OCI-LY7 (cell line): ENCODE measurements around the gene GPR21. TPM values are rescaled to one million over a fixed set of nuclear protein-coding genes. Genes with fewer than 3 reads are reported as not detected.

ENCODE experiments used
- BruUV-seq: library from RNA; stranded (reverse); fragments of 400-500 nt; replicated peaks from 2 replicates; lab custom pipeline; 2021; lab: Mats Ljungman, UMichigan
- CTCF ChIA-PET: fragments of 300-600 bp; sonication (Branson Sonifier 250); formaldehyde crosslinking; loops from one replicate; lab custom pipeline; 2022; ENCODE audit warnings: antibody characterized with exemption; ENCODE audit not compliant: unreplicated experiment; lab: Charles Lee
- POLR2A ChIA-PET: fragments of 300-600 bp; sonication (Branson Sonifier 250); formaldehyde crosslinking; loops from one replicate; lab custom pipeline; 2022; ENCODE audit warnings: antibody characterized with exemption; lab: Charles Lee
- DNase-seq: peaks from one replicate; pipeline ENCODE4 v3.0.0-alpha.2; 2015; ENCODE audit warnings: low spot score
- H2AFZ ChIP-seq: fragments of 200-600 bp; sonication (generic), shearing (Covaris generic); 2 replicates; pipeline ENCODE4 v1.6.1; 2014; ENCODE audit warnings: mild to moderate bottlenecking, antibody characterized with exemption, low read length, moderate library complexity
- H3K27ac ChIP-seq: fragments of 200-600 bp; sonication (generic); 2 replicates; pipeline ENCODE4 v1.5.1; 2014; ENCODE audit warnings: mixed run types, low read depth, mild to moderate bottlenecking, moderate library complexity, low read length, inconsistent platforms; ENCODE audit not compliant: poor library complexity, severe bottlenecking
- H3K36me3 ChIP-seq: fragments of 200-600 bp; sonication (generic); 2 replicates; pipeline ENCODE4 v1.6.1; 2014; ENCODE audit warnings: mild to moderate bottlenecking, antibody characterized with exemption, low read length, moderate library complexity, mixed read lengths; ENCODE audit not compliant: insufficient read depth
- H3K4me1 ChIP-seq: fragments of 200-600 bp; sonication (generic); 2 replicates; pipeline ENCODE4 v1.5.1; 2014; ENCODE audit warnings: mild to moderate bottlenecking, low read length; ENCODE audit not compliant: insufficient read depth, poor library complexity, severe bottlenecking
- H3K4me2 ChIP-seq: fragments of 200-600 bp; sonication (generic); 2 replicates; pipeline ENCODE4 v1.6.1; 2014; ENCODE audit warnings: mild to moderate bottlenecking, low read length
- H3K4me3 ChIP-seq: fragments of 200-600 bp; sonication (generic); 2 replicates; pipeline ENCODE4 v1.5.1; 2014; ENCODE audit warnings: mild to moderate bottlenecking, low read depth, low read length; ENCODE audit not compliant: poor library complexity, severe bottlenecking
- H3K79me2 ChIP-seq: fragments of 200-600 bp; sonication (generic); 2 replicates; pipeline ENCODE4 v1.6.1; 2016; ENCODE audit warnings: low read depth, mild to moderate bottlenecking, low read length, moderate library complexity, mixed read lengths; ENCODE audit not compliant: insufficient read depth
- H3K9me2 ChIP-seq: fragments of 200-600 bp; sonication (generic); 2 replicates; pipeline ENCODE4 v1.6.1; 2016; ENCODE audit warnings: mild to moderate bottlenecking, low read length, mixed read lengths; ENCODE audit not compliant: insufficient read depth
- H3K9me3 ChIP-seq: fragments of 200-600 bp; sonication (generic); 2 replicates; pipeline ENCODE4 v1.6.1; 2014; ENCODE audit warnings: mild to moderate bottlenecking, mixed run types, low read length, mixed read lengths
- H4K20me1 ChIP-seq: fragments of 200-600 bp; sonication (generic); 2 replicates; pipeline ENCODE4 v1.6.1; 2014; ENCODE audit warnings: mild to moderate bottlenecking, antibody characterized with exemption, low read length, moderate library complexity, mixed read lengths; ENCODE audit not compliant: insufficient read depth
- EZH2phosphoT487 ChIP-seq: fragments of 200-600 bp; sonication (generic); IDR thresholded peaks from 2 replicates; pipeline ENCODE4 v1.6.1; 2018; ENCODE audit warnings: low read depth, borderline replicate concordance, mild to moderate bottlenecking, mixed run types, antibody characterized with exemption, low read length, moderate library complexity, mixed read lengths
- intact Hi-C: fragments of 100-400 bp; cut with micrococcal nuclease; formaldehyde crosslinking; loops from one replicate; pipeline ENCODE4 v1.10.0; 2022; ENCODE audit not compliant: unreplicated experiment
- total RNA-seq, 2 experiments: library from RNA; depleted of rRNA in 1 of 2; stranded (reverse); fragments of >200 nt in 1 of 2; shearing (Covaris generic) in 1 of 2; gene quantifications; 2 replicates each; pipeline ENCODE4 v1.2.3, GENCODE V29; 2014 to 2022
- TF ChIP-seq, protein P1 (sequence below): fragments of 200-600 bp; sonication (generic); conservative IDR thresholded peaks from 2 replicates; pipeline ENCODE4 v1.5.1; 2014; ENCODE audit warnings: mild to moderate bottlenecking, antibody characterized with exemption, low read length, moderate library complexity, mixed read lengths

GPR21 gene
- total RNA-seq, 2 experiments from 2014 or later, result 0.25 TPM; not detected in 1

- Histone ChIP-seq H3K4me2 (no peak overlapping the region), H3K4me1 (no peaks in the 10 kb centered on the region), H3K9me3 (peaks cover 4% of the 10 kb centered on the region; the same call in 1 of the 2 replicates), H3K4me3 (no peak overlapping the region), H4K20me1 (no peaks in the 10 kb centered on the region), H3K9me2 (no peaks in the 10 kb centered on the region), H3K79me2 (no peaks in the 10 kb centered on the region), H3K36me3 (peaks cover 29% of the 10 kb centered on the region), H3K27ac (no peak overlapping the region), H2AFZ (no peak overlapping the region)
- BruUV-seq, result no TSS peak
- TF ChIP-seq, protein P1, sequence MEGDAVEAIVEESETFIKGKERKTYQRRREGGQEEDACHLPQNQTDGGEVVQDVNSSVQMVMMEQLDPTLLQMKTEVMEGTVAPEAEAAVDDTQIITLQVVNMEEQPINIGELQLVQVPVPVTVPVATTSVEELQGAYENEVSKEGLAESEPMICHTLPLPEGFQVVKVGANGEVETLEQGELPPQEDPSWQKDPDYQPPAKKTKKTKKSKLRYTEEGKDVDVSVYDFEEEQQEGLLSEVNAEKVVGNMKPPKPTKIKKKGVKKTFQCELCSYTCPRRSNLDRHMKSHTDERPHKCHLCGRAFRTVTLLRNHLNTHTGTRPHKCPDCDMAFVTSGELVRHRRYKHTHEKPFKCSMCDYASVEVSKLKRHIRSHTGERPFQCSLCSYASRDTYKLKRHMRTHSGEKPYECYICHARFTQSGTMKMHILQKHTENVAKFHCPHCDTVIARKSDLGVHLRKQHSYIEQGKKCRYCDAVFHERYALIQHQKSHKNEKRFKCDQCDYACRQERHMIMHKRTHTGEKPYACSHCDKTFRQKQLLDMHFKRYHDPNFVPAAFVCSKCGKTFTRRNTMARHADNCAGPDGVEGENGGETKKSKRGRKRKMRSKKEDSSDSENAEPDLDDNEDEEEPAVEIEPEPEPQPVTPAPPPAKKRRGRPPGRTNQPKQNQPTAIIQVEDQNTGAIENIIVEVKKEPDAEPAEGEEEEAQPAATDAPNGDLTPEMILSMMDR, result no peak
- CTCF ChIA-PET, result no interaction called here
- no peak for DNase-seq
- POLR2A ChIA-PET, result interaction anchor here (0.6 to 1.0 kb wide), 3 partner anchors 22 to 206 kb away, joined by 3 read pairs; no protein-coding TSS in a partner anchor
- intact Hi-C loops, result no loop called here
Measured at GRCh38 chr9:123041489-123041888, 8.0 kb downstream of the GPR21 start.

DNA sequence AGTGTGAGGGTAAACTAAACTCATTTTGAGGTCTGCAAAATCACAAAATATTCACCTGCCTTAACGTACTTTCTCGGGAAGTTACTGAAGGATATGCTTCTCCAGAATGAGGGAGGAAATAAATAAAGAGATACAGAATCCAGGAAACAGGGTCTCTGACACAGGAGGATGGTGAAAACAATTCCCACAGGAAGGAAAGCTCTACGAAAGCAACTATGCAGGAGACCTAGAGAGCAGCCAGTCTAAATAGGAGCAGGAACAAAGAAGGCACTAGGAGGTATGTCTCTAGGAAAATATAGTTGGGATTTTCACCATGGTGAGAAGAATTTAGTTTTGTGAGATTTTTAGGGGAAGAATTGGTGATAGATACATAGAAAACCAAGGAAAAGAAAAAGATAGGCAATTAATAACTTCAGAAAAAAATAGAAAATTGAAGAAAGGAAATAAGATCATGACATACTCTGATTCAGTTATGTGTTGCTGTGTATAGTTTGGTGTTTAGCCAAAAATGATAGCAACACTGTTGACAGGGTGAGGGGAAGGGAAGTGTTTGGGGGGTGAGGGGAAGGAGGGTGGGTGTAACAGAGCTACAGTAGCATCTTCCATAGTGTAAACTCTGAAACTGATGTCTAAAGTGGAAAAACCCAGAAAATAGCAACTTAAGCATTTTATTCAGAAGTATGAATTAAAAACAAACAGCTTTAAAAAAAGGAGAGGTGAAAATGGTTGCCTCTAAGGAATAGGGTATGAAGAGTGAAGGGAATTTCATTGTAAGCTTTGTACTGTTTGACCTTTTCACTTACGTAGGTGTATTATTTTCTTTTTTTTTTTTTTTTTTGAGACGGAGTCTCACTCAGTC lies 9.8 kb downstream of the GPR21 start:
- DNase-seq, result no peak
- no peak overlapping the region for H2AFZ ChIP-seq
- H3K4me2 ChIP-seq, result no peak overlapping the region
- intact Hi-C loops, result no loop called here
- TF ChIP-seq EZH2phosphoT487, result no peak
- TF ChIP-seq, protein P1, result no peak
- no peaks in the 10 kb centered on the region for H4K20me1 ChIP-seq
- H3K9me3 ChIP-seq, result peaks cover 4% of the 10 kb centered on the region; the same call in 1 of the 2 replicates
- CTCF ChIA-PET, result interaction anchor here (0.6 kb wide), 1 partner anchor 88 kb away, joined by 3 read pairs; no protein-coding TSS in a partner anchor
- BruUV-seq, result no TSS peak
- POLR2A ChIA-PET, result interaction anchor here (0.5 to 0.6 kb wide), 3 partner anchors 80 to 184 kb away, joined by 3 read pairs; no protein-coding TSS in a partner anchor
- no peaks in the 10 kb centered on the region for H3K79me2 ChIP-seq
- peaks cover 29% of the 10 kb centered on the region for H3K36me3 ChIP-seq
- no peaks in the 10 kb centered on the region for H3K4me1 ChIP-seq
- H3K4me3 ChIP-seq, result no peak overlapping the region
- H3K27ac ChIP-seq, result no peak overlapping the region
- H3K9me2 ChIP-seq, result no peaks in the 10 kb centered on the region

DNA sequence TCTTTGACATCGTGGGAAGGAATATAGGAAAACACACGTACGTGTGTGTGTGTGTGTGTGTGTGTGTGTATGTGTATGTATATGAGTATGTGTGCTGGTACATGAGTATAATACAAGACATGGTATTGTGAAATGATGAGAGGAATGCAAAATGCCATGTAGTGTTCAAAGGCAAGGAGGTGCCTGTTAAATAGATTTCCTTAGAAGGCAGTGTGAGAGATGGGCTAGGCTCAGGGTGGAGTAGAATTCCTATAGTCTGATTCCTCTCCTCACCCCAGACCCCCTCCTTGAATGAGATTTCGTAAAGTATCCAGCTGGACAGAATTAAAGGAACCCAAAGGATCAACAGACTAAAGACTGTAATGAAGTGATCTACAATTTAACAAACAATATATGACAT lies 11.1 kb downstream of the GPR21 start:
- peaks cover 31% of the 10 kb centered on the region for H3K36me3 ChIP-seq
- DNase-seq, result no peak
- no peaks in the 10 kb centered on the region for H3K9me2 ChIP-seq
- no peak overlapping the region for H3K4me2 ChIP-seq
- no peaks in the 10 kb centered on the region for H3K79me2 ChIP-seq
- no peak overlapping the region for H3K4me3 ChIP-seq
- H2AFZ ChIP-seq, result no peak overlapping the region
- H3K4me1 ChIP-seq, result no peaks in the 10 kb centered on the region
- no TSS peak for BruUV-seq
- H3K9me3 ChIP-seq, result peaks cover 4% of the 10 kb centered on the region; the same call in 1 of the 2 replicates
- POLR2A ChIA-PET, result interaction anchor here (0.7 kb wide), 1 partner anchor 48 kb away, joined by 3 read pairs; no protein-coding TSS in a partner anchor
- H3K27ac ChIP-seq, result no peak overlapping the region
- intact Hi-C loops, result no loop called here
- TF ChIP-seq, protein P1, result no peak
- CTCF ChIA-PET, result no interaction called here
- no peaks in the 10 kb centered on the region for H4K20me1 ChIP-seq
